SJCRH30 (cell line): ENCODE measurements around the gene PKP3. TPM values are rescaled to one million over a fixed set of nuclear protein-coding genes. Genes with fewer than 3 reads are reported as not detected.
"Not testable (repeated sequence)": the region's sequence is repeated elsewhere in the genome, so short reads cannot be mapped to it uniquely, and the experiment has no call there.

Experiments
- DNase-seq, 2 experiments: peaks; one replicate each; pipeline ENCODE4 v3.0.0-alpha.2; 2015 to 2020
- H3K27ac ChIP-seq: fragments of 250-450 bp; sonication (Bioruptor Pico); 2 replicates; pipeline ENCODE4 v1.5.1; 2020; ENCODE audit warnings: mild to moderate bottlenecking, moderate library complexity
- H3K27me3 ChIP-seq: fragments of 250-450 bp; sonication (Bioruptor Pico); 2 replicates; pipeline ENCODE4 v1.5.1; 2020; ENCODE audit warnings: mild to moderate bottlenecking, moderate library complexity
- H3K36me3 ChIP-seq: fragments of 250-450 bp; sonication (Bioruptor Pico); 2 replicates; pipeline ENCODE4 v1.5.1; 2020; ENCODE audit warnings: mild to moderate bottlenecking, moderate library complexity
- H3K4me1 ChIP-seq: fragments of 250-450 bp; sonication (Bioruptor Pico); 2 replicates; pipeline ENCODE4 v1.5.1; 2020; ENCODE audit warnings: mild to moderate bottlenecking, moderate library complexity
- H3K4me3 ChIP-seq: fragments of 250-450 bp; sonication (Bioruptor Pico); 2 replicates; pipeline ENCODE4 v1.5.1; 2020; ENCODE audit warnings: mild to moderate bottlenecking, moderate library complexity
- H3K9me3 ChIP-seq: fragments of 250-450 bp; sonication (Bioruptor Pico); replicated peaks from 2 replicates; pipeline ENCODE4 v1.5.1; 2020; ENCODE audit warnings: mild to moderate bottlenecking, moderate library complexity
- total RNA-seq: library from RNA; depleted of rRNA; stranded (reverse); fragments of >200 nt; shearing (Covaris generic); gene quantifications from 2 replicates; pipeline ENCODE4 v1.2.3, GENCODE V29; 2014; rRNA removed

PKP3 gene, protein sequence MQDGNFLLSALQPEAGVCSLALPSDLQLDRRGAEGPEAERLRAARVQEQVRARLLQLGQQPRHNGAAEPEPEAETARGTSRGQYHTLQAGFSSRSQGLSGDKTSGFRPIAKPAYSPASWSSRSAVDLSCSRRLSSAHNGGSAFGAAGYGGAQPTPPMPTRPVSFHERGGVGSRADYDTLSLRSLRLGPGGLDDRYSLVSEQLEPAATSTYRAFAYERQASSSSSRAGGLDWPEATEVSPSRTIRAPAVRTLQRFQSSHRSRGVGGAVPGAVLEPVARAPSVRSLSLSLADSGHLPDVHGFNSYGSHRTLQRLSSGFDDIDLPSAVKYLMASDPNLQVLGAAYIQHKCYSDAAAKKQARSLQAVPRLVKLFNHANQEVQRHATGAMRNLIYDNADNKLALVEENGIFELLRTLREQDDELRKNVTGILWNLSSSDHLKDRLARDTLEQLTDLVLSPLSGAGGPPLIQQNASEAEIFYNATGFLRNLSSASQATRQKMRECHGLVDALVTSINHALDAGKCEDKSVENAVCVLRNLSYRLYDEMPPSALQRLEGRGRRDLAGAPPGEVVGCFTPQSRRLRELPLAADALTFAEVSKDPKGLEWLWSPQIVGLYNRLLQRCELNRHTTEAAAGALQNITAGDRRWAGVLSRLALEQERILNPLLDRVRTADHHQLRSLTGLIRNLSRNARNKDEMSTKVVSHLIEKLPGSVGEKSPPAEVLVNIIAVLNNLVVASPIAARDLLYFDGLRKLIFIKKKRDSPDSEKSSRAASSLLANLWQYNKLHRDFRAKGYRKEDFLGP
- total RNA-seq: 0.18 TPM in 1 of 2 replicates, not detected in the other

DNA sequence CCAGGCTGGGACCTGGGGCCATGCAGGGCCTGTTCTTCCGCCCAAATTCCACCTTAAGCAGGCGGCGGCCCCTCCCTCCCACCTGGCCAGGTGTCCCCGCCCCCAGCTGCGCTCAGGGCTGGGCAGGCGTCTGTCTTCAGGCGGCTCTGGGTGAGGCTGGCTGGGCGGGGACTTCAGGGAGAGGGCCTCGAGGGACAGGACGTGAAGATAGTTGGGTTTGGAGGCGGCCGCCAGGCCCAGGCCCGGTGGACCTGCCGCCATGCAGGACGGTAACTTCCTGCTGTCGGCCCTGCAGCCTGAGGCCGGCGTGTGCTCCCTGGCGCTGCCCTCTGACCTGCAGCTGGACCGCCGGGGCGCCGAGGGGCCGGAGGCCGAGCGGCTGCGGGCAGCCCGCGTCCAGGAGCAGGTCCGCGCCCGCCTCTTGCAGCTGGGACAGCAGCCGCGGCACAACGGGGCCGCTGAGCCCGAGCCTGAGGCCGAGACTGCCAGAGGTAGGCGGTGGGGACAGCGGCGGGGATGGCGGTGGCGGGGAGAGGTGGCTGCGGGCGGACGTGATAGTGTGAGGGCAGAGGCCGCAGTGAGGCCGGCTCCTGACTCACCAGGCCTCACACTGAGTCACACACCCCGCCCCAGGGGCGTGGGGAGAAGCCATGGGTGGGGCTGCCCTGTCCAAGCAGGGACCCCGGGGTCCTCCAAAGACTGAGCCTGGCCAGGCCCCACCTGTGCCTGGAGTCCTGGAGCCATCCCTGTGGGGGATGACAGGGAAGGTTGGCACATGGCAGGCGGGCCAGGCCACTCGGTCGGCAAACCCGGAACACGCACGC, at the start of gene PKP3:
Gene PKP3, plus strand, starts transcription at position 176 of the 824 bp plus-strand sequence. Its CDS starts 84 bp downstream, at position 260.
- Histone ChIP-seq H3K4me3 (no peak within 1 kb of the TSS), H3K4me1 (no peaks in the 10 kb centered on the region)

DNA sequence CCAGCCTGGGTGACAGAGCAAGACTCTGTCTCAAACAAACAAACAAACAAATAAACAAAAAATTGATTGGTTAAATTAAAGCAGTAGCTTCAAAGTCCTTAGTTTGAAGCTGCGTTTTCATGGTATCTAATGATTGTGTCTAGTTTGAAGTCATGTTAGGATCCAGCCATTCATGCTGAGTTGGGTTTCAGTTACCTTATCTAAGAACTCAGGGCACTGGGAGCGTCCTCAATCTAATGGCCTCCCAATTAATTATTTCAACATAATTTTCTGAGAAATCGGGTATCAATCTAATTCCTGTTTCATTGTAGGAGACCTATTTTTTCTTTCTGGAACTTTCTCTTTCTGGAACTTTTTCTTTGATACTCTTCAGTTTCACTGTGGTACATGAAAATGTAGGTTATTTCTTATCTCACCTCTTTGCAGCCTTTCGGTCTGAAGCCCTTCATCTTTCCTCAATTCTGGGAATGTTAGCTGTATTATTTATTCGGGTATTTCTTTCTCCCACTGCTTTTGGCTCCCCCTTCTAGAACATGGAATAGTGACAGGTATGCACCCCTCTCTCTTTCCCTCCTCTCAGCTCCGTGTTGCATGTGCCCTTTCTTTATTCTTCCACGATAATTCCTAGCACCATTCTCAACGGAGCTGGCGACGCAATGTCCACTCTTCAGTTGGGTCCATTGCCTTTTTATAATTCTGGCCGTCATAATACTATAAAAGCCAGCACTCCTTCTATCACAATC, 49.0 kb upstream of the PKP3 start:
- Histone ChIP-seq H3K27ac (no peak overlapping the region), H3K4me3 (no peak overlapping the region), H3K27me3 (0 out of 2 replicates have a peak, but pooled peaks cover 3% of the 10 kb centered on the region), H3K9me3 (no peaks in the 10 kb centered on the region), H3K36me3 (no peaks in the 10 kb centered on the region), H3K4me1 (no peaks in the 10 kb centered on the region; the same call in 1 of the 2 replicates)
- no peak for DNase-seq

More for the DNA sequence above, at the start of gene PKP3:
- H3K9me3 ChIP-seq: no peaks in the 10 kb centered on the region
- no peak for DNase-seq
- no peaks in the 10 kb centered on the region for H3K36me3 ChIP-seq
- H3K27me3 ChIP-seq: no peaks in the 10 kb centered on the region
- H3K27ac ChIP-seq: no peak within 1 kb of the TSS

DNA sequence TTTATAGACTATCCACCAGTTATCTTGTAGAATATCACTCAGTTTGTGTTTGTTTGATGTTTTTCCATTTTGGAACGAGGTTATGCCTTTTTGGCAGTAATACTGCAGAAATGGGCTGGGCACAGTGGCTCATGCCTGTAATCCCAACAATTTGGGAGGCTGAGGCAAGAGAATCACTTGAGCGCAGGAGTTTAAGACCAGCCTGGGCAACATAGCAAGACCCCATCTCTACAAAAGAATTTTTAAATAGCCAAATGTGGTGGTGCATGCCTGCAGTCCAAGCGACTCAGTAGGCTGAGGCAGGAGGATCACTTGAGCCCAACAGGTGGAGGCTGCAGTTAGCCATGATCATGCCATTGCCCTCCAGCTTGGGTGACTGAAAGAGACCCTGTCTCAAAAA, 47.5 kb upstream of the PKP3 start:
- H3K4me1 ChIP-seq: peaks cover 11% of the 10 kb centered on the region
- no peaks in the 10 kb centered on the region for H3K36me3 ChIP-seq
- no peaks in the 10 kb centered on the region for H3K9me3 ChIP-seq
- H3K27me3 ChIP-seq: 0 out of 2 replicates have a peak, but pooled peaks cover 3% of the 10 kb centered on the region
- no peak overlapping the region for H3K27ac ChIP-seq
- no peak overlapping the region for H3K4me3 ChIP-seq
- DNase-seq: no peak

- H3K4me3 ChIP-seq, H3K9me3 ChIP-seq, H3K36me3 ChIP-seq, H3K27me3 ChIP-seq, H3K27ac ChIP-seq, DNase-seq: not testable (repeated sequence)
- H3K4me1 ChIP-seq: peaks cover 11% of the 10 kb centered on the region
Measured at GRCh38 chr11:349270-349954, 44.6 kb upstream of the PKP3 start.

- DNase-seq, H3K9me3 ChIP-seq, H3K36me3 ChIP-seq, H3K27me3 ChIP-seq: not testable (repeated sequence)
- Histone ChIP-seq H3K4me3 (peak overlapping the region; percentile 17), H3K27ac (peak overlapping the region; percentile 3; the same call in 1 of the 2 replicates), H3K4me1 (peaks cover 12% of the 10 kb centered on the region)
Measured at GRCh38 chr11:350033-350722, 43.8 kb upstream of the PKP3 start.

GRCh38 chr11:350723-351255, 43.2 kb upstream of the PKP3 start:
- peak overlapping the region; percentile 3; the same call in 1 of the 2 replicates for H3K27ac ChIP-seq
- H3K9me3 ChIP-seq: no peaks in the 10 kb centered on the region
- peaks cover 19% of the 10 kb centered on the region for H3K4me1 ChIP-seq
- H3K4me3 ChIP-seq: peak overlapping the region; percentile 17
- H3K36me3 ChIP-seq: no peaks in the 10 kb centered on the region
- 0 out of 2 replicates have a peak, but pooled peaks cover 3% of the 10 kb centered on the region for H3K27me3 ChIP-seq
- DNase-seq: peak; percentile 71 to 84

DNA sequence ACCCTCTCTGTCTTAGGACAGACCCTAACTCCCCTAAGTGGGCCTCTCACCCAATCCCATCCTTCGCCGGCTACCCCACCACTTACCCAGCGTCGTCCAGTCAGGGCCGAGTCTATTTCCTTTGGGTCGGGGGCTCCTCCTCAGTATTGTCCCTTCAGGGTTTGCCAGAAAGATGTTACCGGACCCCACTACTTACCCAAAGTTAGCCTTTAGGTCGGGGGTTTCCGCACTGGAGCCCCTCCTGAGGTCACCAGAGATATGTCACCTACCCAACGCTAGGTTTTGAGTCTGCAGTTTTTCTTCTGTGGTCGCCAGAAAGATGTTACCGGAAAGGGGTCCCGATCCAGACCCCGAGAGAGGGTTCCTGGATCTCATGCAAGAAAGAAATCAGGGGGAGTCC, 42.6 kb upstream of the PKP3 start:
- Histone ChIP-seq H3K27me3 (0 out of 2 replicates have a peak, but pooled peaks cover 3% of the 10 kb centered on the region), H3K27ac (no peak overlapping the region), H3K36me3 (no peaks in the 10 kb centered on the region), H3K9me3 (no peaks in the 10 kb centered on the region), H3K4me1 (peaks cover 19% of the 10 kb centered on the region), H3K4me3 (peak overlapping the region; percentile 17; the same call in 1 of the 2 replicates)
- no peak for DNase-seq

GRCh38 chr11:352456-353031, 41.5 kb upstream of the PKP3 start:
- H3K27me3 ChIP-seq: 0 out of 2 replicates have a peak, but pooled peaks cover 3% of the 10 kb centered on the region
- no peaks in the 10 kb centered on the region for H3K9me3 ChIP-seq
- no peak for DNase-seq
- no peak overlapping the region for H3K4me3 ChIP-seq
- H3K27ac ChIP-seq: no peak overlapping the region
- H3K4me1 ChIP-seq: peaks cover 19% of the 10 kb centered on the region
- no peaks in the 10 kb centered on the region for H3K36me3 ChIP-seq

- no peak overlapping the region for H3K4me3 ChIP-seq
- H3K9me3 ChIP-seq: no peaks in the 10 kb centered on the region
- peaks cover 19% of the 10 kb centered on the region for H3K4me1 ChIP-seq
- H3K27ac ChIP-seq: no peak overlapping the region
- peak in 1 of 2 experiments; percentile 43 for DNase-seq
- 0 out of 2 replicates have a peak, but pooled peaks cover 3% of the 10 kb centered on the region for H3K27me3 ChIP-seq
- no peaks in the 10 kb centered on the region for H3K36me3 ChIP-seq
Measured at GRCh38 chr11:353179-353873, 40.7 kb upstream of the PKP3 start.

- no peaks in the 10 kb centered on the region for H3K27me3 ChIP-seq
- DNase-seq: peak; percentile 90 to 92
- no peaks in the 10 kb centered on the region for H3K9me3 ChIP-seq
- peak overlapping the region; percentile 97 for H3K27ac ChIP-seq
- peak overlapping the region; percentile 77 for H3K4me3 ChIP-seq
- H3K4me1 ChIP-seq: peaks cover 12% of the 10 kb centered on the region
- H3K36me3 ChIP-seq: no peaks in the 10 kb centered on the region
Measured at GRCh38 chr11:355581-356458, 38.2 kb upstream of the PKP3 start.

GRCh38 chr11:356610-357009, 37.4 kb upstream of the PKP3 start:
- H3K27ac ChIP-seq: no peak overlapping the region
- no peak overlapping the region for H3K4me3 ChIP-seq
- H3K9me3 ChIP-seq: no peaks in the 10 kb centered on the region
- DNase-seq: no peak
- H3K4me1 ChIP-seq: peaks cover 7% of the 10 kb centered on the region; the same call in 1 of the 2 replicates
- no peaks in the 10 kb centered on the region for H3K27me3 ChIP-seq
- H3K36me3 ChIP-seq: no peaks in the 10 kb centered on the region
